Measurements from ENCODE around the gene TBC1D1. TPM values are rescaled to one million over a fixed set of nuclear protein-coding genes. Genes with fewer than 3 reads are reported as not detected.

The TBC1D1 gene
- total RNA-seq, 2 donors from 2014 or later = 55.3 to 77.4 TPM

DNA sequence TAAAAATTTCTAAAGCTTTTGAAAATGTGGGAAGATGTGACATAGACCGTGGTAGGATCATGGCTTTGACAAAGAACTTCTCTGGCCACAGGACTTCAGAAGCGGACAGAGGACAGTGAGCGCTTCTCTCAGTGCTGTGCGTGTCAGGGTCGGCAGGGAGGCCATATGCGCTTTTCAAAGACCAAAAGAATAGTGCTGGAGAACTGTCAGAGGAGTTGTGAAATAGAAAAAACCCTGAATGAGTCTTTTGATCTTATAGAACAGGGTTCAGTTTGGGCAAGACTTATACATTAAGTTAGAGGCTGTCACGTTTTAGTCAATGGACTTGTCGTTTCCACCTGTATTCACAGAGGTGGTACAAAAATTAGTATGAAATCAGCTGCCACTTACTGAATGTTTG is 146.7 kb downstream of the TBC1D1 start:
- Histone ChIP-seq H3K4me1 (no peaks in the 10 kb centered on the region), H3K9me3 (no peaks in the 10 kb centered on the region), H3K4me3 (no peak overlapping the region), H3K27ac (no peak overlapping the region), H3K36me3 (no peaks in the 10 kb centered on the region), H3K27me3 (no peaks in the 10 kb centered on the region), H3K9ac (ENCODE audit: low read depth in 2 of 2, low read length in 2 of 2) (no peak overlapping the region)
- no peak for DNase-seq
- no peak for TF ChIP-seq CTCF (IDR thresholded peaks at IDR 0.05)
- intact Hi-C loops (cut with DNase I) = loop anchor here (10.0 kb wide), 2 partner anchors 63 to 433 kb away; no protein-coding TSS in a partner anchor

DNA sequence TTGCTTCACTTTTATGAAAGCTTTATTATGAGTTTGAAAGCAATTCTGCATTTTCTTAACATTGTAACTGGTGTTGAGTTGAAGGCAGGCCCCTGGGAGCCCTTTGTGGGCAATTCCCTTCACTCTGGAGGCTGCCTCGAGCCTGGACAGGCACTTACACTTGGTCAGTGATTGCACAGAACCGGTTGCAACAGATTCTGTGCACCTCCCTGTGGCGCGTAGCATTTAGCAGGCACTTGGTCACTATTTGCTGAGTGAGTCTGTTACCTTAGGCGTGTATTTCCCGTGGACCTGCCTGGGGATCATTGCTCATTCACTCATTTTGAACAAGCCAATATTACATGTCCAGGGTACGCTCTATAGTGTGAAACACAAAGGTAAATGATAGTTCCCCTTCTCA is 149.7 kb downstream of the TBC1D1 start:
- no peaks in the 10 kb centered on the region for H3K36me3 ChIP-seq
- intact Hi-C loops (cut with DNase I) = no loop called here
- no peak overlapping the region for H3K9ac ChIP-seq (ENCODE audit: low read depth in 2 of 2, low read length in 2 of 2)
- H3K9me3 ChIP-seq = no peaks in the 10 kb centered on the region
- no peaks in the 10 kb centered on the region for H3K27me3 ChIP-seq
- DNase-seq = no peak
- no peak for TF ChIP-seq CTCF (IDR thresholded peaks at IDR 0.05)
- H3K4me1 ChIP-seq = no peaks in the 10 kb centered on the region
- no peak overlapping the region for H3K27ac ChIP-seq
- H3K4me3 ChIP-seq = no peak overlapping the region

- intact Hi-C loops (cut with DNase I) = no loop called here
- H3K4me3 ChIP-seq = no peak overlapping the region
- H3K9me3 ChIP-seq = no peaks in the 10 kb centered on the region
- no peak for TF ChIP-seq CTCF (IDR thresholded peaks at IDR 0.05)
- no peak overlapping the region for H3K27ac ChIP-seq
- H3K4me1 ChIP-seq = no peaks in the 10 kb centered on the region
- no peak overlapping the region for H3K9ac ChIP-seq (ENCODE audit: low read depth in 2 of 2, low read length in 2 of 2)
- H3K27me3 ChIP-seq = no peaks in the 10 kb centered on the region
- no peak for DNase-seq
- H3K36me3 ChIP-seq = no peaks in the 10 kb centered on the region
These were observed 153.2 kb downstream of the TBC1D1 start for GRCh38 chr4:38044060-38044459.

DNA sequence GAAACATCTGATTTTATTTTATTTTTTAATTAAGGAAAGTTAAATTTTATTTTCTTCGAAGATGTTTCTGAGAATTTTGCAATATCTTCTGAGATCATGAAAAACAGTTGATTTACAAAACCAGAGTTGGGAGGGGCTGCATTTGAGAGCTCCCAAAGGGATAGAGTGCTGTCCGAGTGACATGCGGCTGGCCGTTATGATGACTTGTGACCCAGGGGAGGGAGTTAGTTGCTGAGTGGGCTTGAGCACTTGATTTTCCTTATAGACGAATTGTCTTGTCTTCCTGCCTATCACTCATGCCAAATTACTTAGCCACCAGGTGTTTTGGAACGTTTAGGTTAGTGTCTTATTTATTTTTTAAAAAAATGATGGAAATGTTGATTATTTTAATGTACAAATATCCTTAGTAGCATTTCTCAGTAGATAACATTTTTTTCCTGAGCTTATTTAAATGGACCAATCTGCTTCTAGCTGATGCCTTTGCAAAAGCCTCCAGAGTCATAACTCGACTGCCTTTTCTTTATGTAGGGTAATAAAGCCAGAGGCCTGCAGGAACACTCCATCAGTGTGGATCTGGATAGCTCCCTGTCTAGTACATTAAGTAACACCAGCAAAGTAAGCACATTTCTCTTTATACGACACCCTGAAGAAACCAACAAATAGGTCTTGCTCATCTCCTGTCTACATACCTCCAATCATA is 154.6 kb downstream of the TBC1D1 start:
- H3K9ac ChIP-seq (ENCODE audit: low read depth in 2 of 2, low read length in 2 of 2) = no peak overlapping the region
- DNase-seq = no peak
- no peak overlapping the region for H3K4me3 ChIP-seq
- no peak for TF ChIP-seq CTCF (IDR thresholded peaks at IDR 0.05)
- intact Hi-C loops (cut with DNase I) = no loop called here
- no peaks in the 10 kb centered on the region for H3K9me3 ChIP-seq
- H3K4me1 ChIP-seq = no peaks in the 10 kb centered on the region
- no peak overlapping the region for H3K27ac ChIP-seq
- no peaks in the 10 kb centered on the region for H3K36me3 ChIP-seq
- H3K27me3 ChIP-seq = no peaks in the 10 kb centered on the region

DNA sequence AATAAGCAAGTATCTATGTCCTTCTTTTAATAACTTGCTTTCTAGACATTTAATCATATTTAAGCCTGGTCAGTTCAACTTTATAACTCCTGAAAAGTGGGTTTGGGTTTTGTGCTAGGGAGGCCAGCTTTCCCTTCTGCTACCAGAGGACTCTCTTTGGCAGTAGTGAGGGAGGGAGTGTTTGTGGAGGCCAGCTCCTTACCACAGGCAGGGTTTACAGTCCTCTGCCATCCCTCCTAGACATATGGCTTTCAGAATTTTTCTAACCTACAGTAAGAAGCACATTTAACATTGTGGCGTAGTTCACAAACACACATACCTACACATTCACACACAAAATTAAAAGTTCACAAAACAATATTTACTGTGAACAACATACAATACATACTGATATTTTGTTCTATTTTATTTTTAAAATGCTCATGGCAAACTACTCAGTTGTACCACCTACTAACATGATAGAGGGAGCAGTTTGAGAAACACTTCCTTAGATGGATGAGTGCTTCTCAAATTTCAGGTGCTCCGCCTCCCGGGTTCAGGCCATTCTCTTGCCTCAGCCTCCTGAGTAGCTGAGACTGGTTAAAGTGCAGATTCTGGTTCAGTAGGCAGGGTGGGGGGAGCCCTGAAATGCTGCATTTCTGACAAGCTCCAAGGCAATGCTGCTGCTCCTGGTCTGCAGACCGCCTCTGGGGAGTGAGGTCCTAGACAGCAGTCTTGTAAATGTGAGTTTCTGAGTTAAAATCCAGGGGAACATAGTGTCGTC is 156.0 kb downstream of the TBC1D1 start:
- Histone ChIP-seq H3K27me3 (no peaks in the 10 kb centered on the region), H3K9me3 (no peaks in the 10 kb centered on the region), H3K9ac (ENCODE audit: low read depth in 2 of 2, low read length in 2 of 2) (no peak overlapping the region), H3K36me3 (no peaks in the 10 kb centered on the region), H3K27ac (no peak overlapping the region), H3K4me3 (no peak overlapping the region), H3K4me1 (no peaks in the 10 kb centered on the region)
- intact Hi-C loops (cut with DNase I) = no loop called here
- DNase-seq = no peak
- TF ChIP-seq CTCF (IDR thresholded peaks at IDR 0.05) = no peak
